ENCODE measurements around the gene BDH2.
A peak's percentile ranks its signal among the peaks of the same experiment; 100 is the strongest.

BDH2 gene

GRCh38 chr4:103076747-103077347, 22.8 kb downstream of the BDH2 start, which contains the start of gene SLC9B2:
TSS of gene SLC9B2 (minus strand) at chr4:103076761. CDS start at chr4:103067550, 9,211 bp downstream.
- ATAC-seq (ENCODE audit: low read depth) = peak; percentile 77
- H3K36me3 ChIP-seq (ENCODE audit: low read depth) = 0 out of 2 replicates have a peak, but pooled peaks cover 7% of the 10 kb centered on the region
- no peak for TF ChIP-seq CTCF (IDR thresholded peaks at IDR 0.05; ENCODE audit: poor library complexity, severe bottlenecking)
- H3K9me3 ChIP-seq (ENCODE audit: severe bottlenecking) = no peaks in the 10 kb centered on the region
- DNase-seq (ENCODE audit: low spot score) = no peak
- no peaks in the 10 kb centered on the region for H3K27me3 ChIP-seq (ENCODE audit: insufficient read depth, poor library complexity, severe bottlenecking)
- H3K4me1 ChIP-seq (ENCODE audit: insufficient read depth, poor library complexity, severe bottlenecking) = peaks cover 21% of the 10 kb centered on the region
- peak within 1 kb of the TSS; percentile 38 for H3K27ac ChIP-seq (ENCODE audit: poor library complexity, severe bottlenecking)
- peak within 1 kb of the TSS; percentile 53 for H3K4me3 ChIP-seq (ENCODE audit: severe bottlenecking)

DNA sequence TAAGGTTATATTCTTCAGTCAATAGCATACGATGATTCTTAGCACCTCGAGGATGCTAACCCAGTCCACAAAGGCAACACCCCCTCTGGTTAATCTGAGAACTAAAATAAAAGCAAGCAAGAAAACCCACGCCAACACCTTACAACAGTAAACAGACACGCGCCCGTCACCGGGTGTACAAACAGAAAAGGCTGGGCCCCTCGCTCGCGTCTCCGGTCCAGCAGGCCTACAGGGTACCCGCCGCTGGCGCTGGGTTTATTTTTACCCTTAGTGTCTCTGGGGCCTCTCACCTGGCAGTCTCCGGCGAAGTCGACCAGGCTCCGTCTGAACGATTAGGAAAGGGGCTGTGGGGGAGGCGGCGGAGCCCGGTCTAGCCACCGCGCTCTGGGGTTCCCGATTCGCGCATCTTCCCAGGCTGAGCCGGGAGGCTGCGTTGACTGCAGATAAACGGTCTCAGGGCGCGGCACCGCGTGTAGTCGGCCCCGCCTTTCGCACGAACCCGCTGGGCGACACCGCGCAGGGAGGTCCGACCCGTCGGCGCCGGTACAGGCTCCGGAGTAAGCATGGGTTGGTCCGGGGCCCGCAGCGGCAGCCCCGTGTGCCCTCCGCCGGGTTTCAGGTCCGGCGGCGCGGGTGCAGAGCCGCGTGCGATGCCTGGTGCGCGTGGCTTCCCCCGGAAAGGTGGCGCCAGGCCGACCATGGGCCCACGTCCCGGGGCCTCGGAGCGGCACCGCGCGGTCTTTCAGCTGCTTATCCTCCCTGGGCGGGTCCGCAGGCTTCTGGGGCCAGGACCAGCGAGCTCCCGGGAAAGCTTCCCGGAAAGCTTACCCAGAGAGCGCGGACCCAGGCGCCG, 23.5 kb downstream of the BDH2 start:
- Histone ChIP-seq H3K36me3 (ENCODE audit: low read depth) (0 out of 2 replicates have a peak, but pooled peaks cover 7% of the 10 kb centered on the region), H3K27me3 (ENCODE audit: insufficient read depth, poor library complexity, severe bottlenecking) (no peaks in the 10 kb centered on the region), H3K4me1 (ENCODE audit: insufficient read depth, poor library complexity, severe bottlenecking) (peaks cover 21% of the 10 kb centered on the region), H3K4me3 (ENCODE audit: severe bottlenecking) (peak overlapping the region; percentile 53), H3K27ac (ENCODE audit: poor library complexity, severe bottlenecking) (peak overlapping the region; percentile 38), H3K9me3 (ENCODE audit: severe bottlenecking) (no peaks in the 10 kb centered on the region)
- DNase-seq (ENCODE audit: low spot score) = peak; percentile 62
- ATAC-seq (ENCODE audit: low read depth) = peak; percentile 76
- no peak for TF ChIP-seq CTCF (IDR thresholded peaks at IDR 0.05; ENCODE audit: poor library complexity, severe bottlenecking)

DNA sequence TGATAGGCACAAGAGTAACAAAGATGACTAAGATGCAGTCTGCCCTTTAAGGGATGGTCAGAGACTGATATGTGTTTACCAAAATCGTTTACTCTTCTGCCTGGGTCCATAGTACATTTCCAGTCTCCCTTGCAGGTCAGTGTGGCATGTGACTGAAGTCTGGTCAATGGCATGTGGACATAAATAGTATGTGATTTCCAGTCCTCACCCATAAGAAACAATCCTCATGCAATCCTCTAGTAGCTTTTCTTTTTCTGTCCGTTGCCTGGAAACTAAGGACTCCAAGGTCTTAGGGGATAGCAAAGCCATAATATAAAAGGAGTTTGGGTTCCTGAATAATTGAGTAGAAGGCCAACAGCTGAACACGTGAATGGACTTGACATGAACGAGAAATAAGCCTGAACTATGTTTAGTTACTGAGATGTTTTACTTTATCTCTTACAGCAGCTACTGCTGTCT, 24.2 kb downstream of the BDH2 start:
- Histone ChIP-seq H3K9me3 (ENCODE audit: severe bottlenecking) (no peaks in the 10 kb centered on the region), H3K27ac (ENCODE audit: poor library complexity, severe bottlenecking) (peak overlapping the region; percentile 38), H3K36me3 (ENCODE audit: low read depth) (0 out of 2 replicates have a peak, but pooled peaks cover 7% of the 10 kb centered on the region), H3K4me3 (ENCODE audit: severe bottlenecking) (peak overlapping the region; percentile 53), H3K27me3 (ENCODE audit: insufficient read depth, poor library complexity, severe bottlenecking) (no peaks in the 10 kb centered on the region), H3K4me1 (ENCODE audit: insufficient read depth, poor library complexity, severe bottlenecking) (peaks cover 21% of the 10 kb centered on the region)
- no peak for TF ChIP-seq CTCF (IDR thresholded peaks at IDR 0.05; ENCODE audit: poor library complexity, severe bottlenecking)
- peak; percentile 2; the same call in 2 of the 3 replicates for ATAC-seq (ENCODE audit: low read depth)
- no peak for DNase-seq (ENCODE audit: low spot score)

GRCh38 chr4:103074744-103075434, 24.7 kb downstream of the BDH2 start:
- Histone ChIP-seq H3K27me3 (ENCODE audit: insufficient read depth, poor library complexity, severe bottlenecking) (no peaks in the 10 kb centered on the region), H3K4me3 (ENCODE audit: severe bottlenecking) (no peak overlapping the region), H3K9me3 (ENCODE audit: severe bottlenecking) (no peaks in the 10 kb centered on the region), H3K36me3 (ENCODE audit: low read depth) (0 out of 2 replicates have a peak, but pooled peaks cover 7% of the 10 kb centered on the region), H3K4me1 (ENCODE audit: insufficient read depth, poor library complexity, severe bottlenecking) (peaks cover 21% of the 10 kb centered on the region), H3K27ac (ENCODE audit: poor library complexity, severe bottlenecking) (no peak overlapping the region)
- no peak for TF ChIP-seq CTCF (IDR thresholded peaks at IDR 0.05; ENCODE audit: poor library complexity, severe bottlenecking)
- DNase-seq (ENCODE audit: low spot score) (no peak), ATAC-seq (ENCODE audit: low read depth) (no peak)
